IMR-90 (cell line): ENCODE results near the gene CPLX3. TPM values are rescaled to one million over a fixed set of nuclear protein-coding genes. Genes with fewer than 3 reads are reported as not detected.

ENCODE experiments used
- ATAC-seq: fragments of 200-7000 bp; cut with Tn5 transposase; 2 replicates; pipeline ENCODE4 v1.9.1; 2020; ENCODE audit warnings: low read depth, mild to moderate bottlenecking, moderate library complexity
- BruUV-seq: library from RNA; stranded (reverse); fragments of 400-500 nt; replicated peaks from 2 replicates; lab custom pipeline; 2021; lab: Mats Ljungman, UMichigan
- CTCF ChIA-PET: fragments of 300-600 bp; formaldehyde crosslinking; extraction: SDS; loops from one replicate; lab custom pipeline; 2021; ENCODE audit warnings: antibody characterized with exemption; lab: Yijun Ruan, JAX
- POLR2A ChIA-PET: fragments of 300-600 bp; sonication (Branson Sonifier 250); formaldehyde crosslinking; loops from one replicate; lab custom pipeline; 2022; ENCODE audit warnings: antibody characterized with exemption; ENCODE audit not compliant: unreplicated experiment; lab: Charles Lee
- DNase-seq: peaks from one replicate; pipeline ENCODE4 v3.0.0; 2013
- H2AFZ ChIP-seq: replicated peaks from 2 replicates; pipeline ENCODE3; 2013; ENCODE audit warnings: low read length, mild to moderate bottlenecking; ENCODE audit not compliant: poor library complexity
- H2AK5ac ChIP-seq: 2 replicates; pipeline ENCODE4 v1.6.1; 2013; ENCODE audit warnings: low read depth, low read length, inconsistent platforms
- H2AK9ac ChIP-seq: replicated peaks from 2 replicates; pipeline ENCODE3; 2013; ENCODE audit warnings: mild to moderate bottlenecking, low read depth, low read length, moderate library complexity; ENCODE audit not compliant: poor library complexity
- H2BK120ac ChIP-seq: 2 replicates; pipeline ENCODE4 v1.6.1; 2013; ENCODE audit warnings: low read depth, low read length, inconsistent platforms
- H2BK15ac ChIP-seq: 3 replicates; pipeline ENCODE4 v1.6.1; 2013; ENCODE audit warnings: low read depth, low read length, inconsistent platforms
- H2BK20ac ChIP-seq: 2 replicates; pipeline ENCODE4 v1.6.1; 2013; ENCODE audit warnings: low read depth, mild to moderate bottlenecking, inconsistent platforms, low read length, moderate library complexity
- H2BK5ac ChIP-seq: 2 replicates; pipeline ENCODE4 v1.6.1; 2013; ENCODE audit warnings: mild to moderate bottlenecking, low read depth, low read length, inconsistent platforms; ENCODE audit not compliant: poor library complexity, severe bottlenecking
- H3K14ac ChIP-seq: replicated peaks from 2 replicates; pipeline ENCODE4 v1.6.1; 2013; ENCODE audit warnings: low read depth, low read length, inconsistent platforms
- H3K18ac ChIP-seq: 2 replicates; pipeline ENCODE4 v1.6.1; 2013; ENCODE audit warnings: low read depth, low read length, control low read depth
- H3K23ac ChIP-seq: 2 replicates; pipeline ENCODE4 v1.6.1; 2013; ENCODE audit warnings: low read depth, low read length, inconsistent platforms
- H3K27ac ChIP-seq: 2 replicates; pipeline ENCODE4 v1.5.1; 2013; ENCODE audit warnings: mild to moderate bottlenecking, control low read depth, low read length; ENCODE audit not compliant: insufficient read depth
- H3K27me3 ChIP-seq: 2 replicates; pipeline ENCODE4 v1.6.1; 2013; ENCODE audit warnings: low read length; ENCODE audit not compliant: control insufficient read depth, insufficient read depth
- H3K36me3 ChIP-seq: 2 replicates; pipeline ENCODE4 v1.6.1; 2013; ENCODE audit warnings: low read length, mixed read lengths; ENCODE audit not compliant: control insufficient read depth, insufficient read depth
- H3K4ac ChIP-seq: 2 replicates; pipeline ENCODE4 v1.6.1; 2013; ENCODE audit warnings: low read depth, low read length, inconsistent platforms
- H3K4me1 ChIP-seq: 2 replicates; pipeline ENCODE4 v1.6.1; 2013; ENCODE audit warnings: low read length, mixed read lengths; ENCODE audit not compliant: control insufficient read depth, insufficient read depth
- H3K4me2 ChIP-seq: 2 replicates; pipeline ENCODE4 v1.6.1; 2013; ENCODE audit warnings: low read depth, mild to moderate bottlenecking, control low read depth, low read length, moderate library complexity
- H3K4me3 ChIP-seq: 2 replicates; pipeline ENCODE4 v1.5.1; 2013; ENCODE audit warnings: low read depth, mild to moderate bottlenecking, control low read depth, low read length, moderate library complexity; ENCODE audit not compliant: insufficient read depth
- H3K56ac ChIP-seq: 2 replicates; pipeline ENCODE4 v1.6.1; 2013; ENCODE audit warnings: low read length, inconsistent platforms; ENCODE audit not compliant: insufficient read depth; ENCODE audit errors: extremely low read depth
- H3K79me1 ChIP-seq, 2 experiments: 2 replicates each; pipeline ENCODE4 v1.6.1; 2013; ENCODE audit warnings: low read length in 2 of 2, inconsistent platforms in 1 of 2, low read depth in 1 of 2
- H3K9ac ChIP-seq: 2 replicates; pipeline ENCODE4 v1.6.1; 2013; ENCODE audit warnings: low read depth, low read length, control low read depth
- H3K9me1 ChIP-seq: 2 replicates; pipeline ENCODE4 v1.6.1; 2013; ENCODE audit warnings: low read length, inconsistent platforms; ENCODE audit not compliant: insufficient read depth
- H3K9me3 ChIP-seq: 2 replicates; pipeline ENCODE4 v1.6.1; 2013; ENCODE audit warnings: low read length; ENCODE audit not compliant: control insufficient read depth, insufficient read depth
- H4K20me1 ChIP-seq: 2 replicates; pipeline ENCODE4 v1.6.1; 2013; ENCODE audit warnings: low read length, inconsistent platforms; ENCODE audit not compliant: insufficient read depth
- H4K5ac ChIP-seq: 2 replicates; pipeline ENCODE4 v1.6.1; 2013; ENCODE audit warnings: mild to moderate bottlenecking, low read depth, low read length, control low read depth
- H4K8ac ChIP-seq, 2 experiments: 2 replicates each; pipeline ENCODE4 v1.6.1; 2013; ENCODE audit warnings: low read depth in 2 of 2, low read length in 2 of 2, control low read depth in 1 of 2, inconsistent platforms in 1 of 2
- H4K91ac ChIP-seq: 2 replicates; pipeline ENCODE4 v1.6.1; 2013; ENCODE audit warnings: low read depth, low read length, inconsistent platforms; ENCODE audit not compliant: insufficient read depth
- BHLHE40 ChIP-seq: fragments of 150-350 bp; IDR thresholded peaks from 2 replicates; pipeline ENCODE4 v1.6.1; 2016; ENCODE audit warnings: mild to moderate bottlenecking, low read depth, low read length
- CEBPB ChIP-seq: IDR thresholded peaks from 2 replicates; pipeline ENCODE4 v1.6.1; 2012; ENCODE audit warnings: low read depth, low read length, improper control_type of control experiment
- CHD1 ChIP-seq: IDR thresholded peaks from 2 replicates; pipeline ENCODE4 v1.6.1; 2012; ENCODE audit warnings: low read depth, low read length, improper control_type of control experiment
- ELK1 ChIP-seq: fragments of 150-350 bp; IDR thresholded peaks from 2 replicates; pipeline ENCODE4 v1.6.1; 2016; ENCODE audit warnings: low read depth, mild to moderate bottlenecking, low read length, moderate library complexity, borderline replicate concordance
- FOS ChIP-seq: fragments of 150-350 bp; IDR thresholded peaks from 2 replicates; pipeline ENCODE4 v1.6.1; 2016; ENCODE audit warnings: low read depth, low read length
- MAFK ChIP-seq: IDR thresholded peaks from 2 replicates; pipeline ENCODE4 v1.6.1; 2012; ENCODE audit warnings: low read depth, low read length, improper control_type of control experiment
- MXI1 ChIP-seq: IDR thresholded peaks from 2 replicates; pipeline ENCODE4 v1.6.1; 2012; ENCODE audit warnings: low read depth, mild to moderate bottlenecking, low read length, moderate library complexity, borderline replicate concordance
- NFE2L2 ChIP-seq: fragments of 150-350 bp; IDR thresholded peaks from 2 replicates; pipeline ENCODE4 v1.6.1; 2016; ENCODE audit warnings: low read depth, mild to moderate bottlenecking, low read length
- POLR2A ChIP-seq: IDR thresholded peaks from 2 replicates; pipeline ENCODE4 v1.6.1; 2012; ENCODE audit warnings: mild to moderate bottlenecking, low read depth, low read length
- RAD21 ChIP-seq: IDR thresholded peaks from 2 replicates; pipeline ENCODE4 v1.6.1; 2012; ENCODE audit warnings: low read length, improper control_type of control experiment
- RCOR1 ChIP-seq: IDR thresholded peaks from 2 replicates; pipeline ENCODE4 v1.6.1; 2012; ENCODE audit warnings: mild to moderate bottlenecking, low read length, improper control_type of control experiment; ENCODE audit not compliant: insufficient replicate concordance
- RFX5 ChIP-seq: IDR thresholded peaks from 2 replicates; pipeline ENCODE4 v1.8.0; 2012; ENCODE audit warnings: low read depth, mild to moderate bottlenecking, low read length, moderate library complexity
- SMC3 ChIP-seq: fragments of 150-350 bp; IDR thresholded peaks from 2 replicates; pipeline ENCODE4 v1.6.1; 2016; ENCODE audit warnings: low read depth, mild to moderate bottlenecking, antibody characterized with exemption, low read length, moderate library complexity
- USF2 ChIP-seq: fragments of 150-350 bp; IDR thresholded peaks from 2 replicates; pipeline ENCODE4 v1.6.1; 2017; ENCODE audit warnings: mild to moderate bottlenecking, antibody characterized with exemption, low read length, low read depth
- WGBS, 2 experiments: methylation state at CpG; one replicate each; pipeline versions ENCODE4 v1.1.5 to v1.1.7; 2013; ENCODE audit warnings: missing lambda C conversion rate in 2 of 2; ENCODE audit not compliant: insufficient read length in 1 of 2; ENCODE audit errors: extremely low coverage in 2 of 2; 5-methylcytosine and 5-hydroxymethylcytosine counted together
- dilution Hi-C: fragments of 300-500 bp; cut with HindIII; formaldehyde crosslinking; loops from one replicate; pipeline ENCODE4 v1.14.3; 2018; ENCODE audit warnings: low sequenced_read_pairs; ENCODE audit not compliant: unreplicated experiment
- in situ Hi-C: fragments of 300-500 bp; cut with MboI; formaldehyde crosslinking; loops from 3 replicates; pipeline ENCODE4 v1.14.3; 2019; ENCODE audit warnings: low sequenced_read_pairs, inconsistent platforms, mixed read lengths
- intact Hi-C: fragments of 100-400 bp; cut with micrococcal nuclease; formaldehyde crosslinking; loops from 2 replicates; pipeline ENCODE4 v1.10.0; 2022
- polyA plus RNA-seq, 3 experiments: library from polyadenylated mRNA; depleted of rRNA; stranded (reverse); fragments of >200 nt; gene quantifications; 2 replicates each; pipeline ENCODE4 v1.2.3, GENCODE V29; 2012; ENCODE audit warnings: low replicate concordance in 1 of 3
- total RNA-seq: library from RNA; depleted of rRNA; stranded (reverse); fragments of >200 nt; gene quantifications from 2 replicates; pipeline ENCODE4 v1.2.3, GENCODE V29; 2012
- TF ChIP-seq, protein P1 (sequence below): conservative IDR thresholded peaks from 2 replicates; pipeline ENCODE4 v1.5.1; 2012; ENCODE audit warnings: mild to moderate bottlenecking, low read depth, low read length, improper control_type of control experiment

CPLX3 gene
- total and polyA plus RNA-seq, 2 of the 4 experiments (the other 2 are of a cell fraction) = not detected

GRCh38 chr15:74873756-74874424 lies 47.5 kb downstream of the CPLX3 start:
- no TSS peak for BruUV-seq
- ATAC-seq = peak; percentile 4; the same call in 1 of the 2 replicates
- in situ Hi-C loops = no loop called here
- no peak for TF ChIP-seq MAFK
- TF ChIP-seq FOS = no peak
- no peak for TF ChIP-seq NFE2L2
- TF ChIP-seq ELK1 = no peak
- no peak for TF ChIP-seq SMC3
- no peak for TF ChIP-seq POLR2A
- no peak for TF ChIP-seq CHD1
- no peak for TF ChIP-seq USF2
- TF ChIP-seq, protein P1, sequence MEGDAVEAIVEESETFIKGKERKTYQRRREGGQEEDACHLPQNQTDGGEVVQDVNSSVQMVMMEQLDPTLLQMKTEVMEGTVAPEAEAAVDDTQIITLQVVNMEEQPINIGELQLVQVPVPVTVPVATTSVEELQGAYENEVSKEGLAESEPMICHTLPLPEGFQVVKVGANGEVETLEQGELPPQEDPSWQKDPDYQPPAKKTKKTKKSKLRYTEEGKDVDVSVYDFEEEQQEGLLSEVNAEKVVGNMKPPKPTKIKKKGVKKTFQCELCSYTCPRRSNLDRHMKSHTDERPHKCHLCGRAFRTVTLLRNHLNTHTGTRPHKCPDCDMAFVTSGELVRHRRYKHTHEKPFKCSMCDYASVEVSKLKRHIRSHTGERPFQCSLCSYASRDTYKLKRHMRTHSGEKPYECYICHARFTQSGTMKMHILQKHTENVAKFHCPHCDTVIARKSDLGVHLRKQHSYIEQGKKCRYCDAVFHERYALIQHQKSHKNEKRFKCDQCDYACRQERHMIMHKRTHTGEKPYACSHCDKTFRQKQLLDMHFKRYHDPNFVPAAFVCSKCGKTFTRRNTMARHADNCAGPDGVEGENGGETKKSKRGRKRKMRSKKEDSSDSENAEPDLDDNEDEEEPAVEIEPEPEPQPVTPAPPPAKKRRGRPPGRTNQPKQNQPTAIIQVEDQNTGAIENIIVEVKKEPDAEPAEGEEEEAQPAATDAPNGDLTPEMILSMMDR = no peak
- no peak for TF ChIP-seq RAD21
- TF ChIP-seq CEBPB = no peak
- TF ChIP-seq RCOR1 = no peak
- TF ChIP-seq RFX5 = no peak
- no peak for TF ChIP-seq MXI1
- no peak for TF ChIP-seq BHLHE40

More at GRCh38 chr15:74873756-74874424, 47.5 kb downstream of the CPLX3 start:
- peak overlapping the region; percentile 86 for H3K4me2 ChIP-seq
- H2AK5ac ChIP-seq = peak overlapping the region; percentile 56; the same call in 1 of the 2 replicates
- H3K4me3 ChIP-seq = peak overlapping the region; percentile 80
- no peaks in the 10 kb centered on the region; the same call in 1 of the 2 replicates for H3K36me3 ChIP-seq
- H4K5ac ChIP-seq = peak overlapping the region; percentile 92
- no peaks in the 10 kb centered on the region for H3K27me3 ChIP-seq
- peaks cover 17% of the 10 kb centered on the region for H3K9me1 ChIP-seq
- H2BK120ac ChIP-seq = peak overlapping the region; percentile 35; the same call in 1 of the 2 replicates
- DNase-seq = no peak
- H2AFZ ChIP-seq = peak overlapping the region; percentile 94
- H3K56ac ChIP-seq = peak overlapping the region; percentile 62; the same call in 1 of the 2 replicates
- peak overlapping the region; percentile 22; the same call in 1 of the 2 replicates for H2BK20ac ChIP-seq
- peak overlapping the region; percentile 67; the same call in 1 of the 2 replicates for H3K23ac ChIP-seq
- H3K9ac ChIP-seq = peak overlapping the region; percentile 68
- H2AK9ac ChIP-seq = peak overlapping the region; percentile 53
- peak overlapping the region; percentile 95 for H3K4ac ChIP-seq
- dilution Hi-C loops = no loop called here
- WGBS, 2 experiments = 32% methylated on average over 5 of the region's 16 CpGs; no CpG with 5 or more reads in 1 of the 2 experiments
- H3K4me1 ChIP-seq = peaks cover 15% of the 10 kb centered on the region
- peak overlapping the region; percentile 89 for H3K14ac ChIP-seq
- H3K9me3 ChIP-seq = no peaks in the 10 kb centered on the region
- H4K8ac ChIP-seq = peak overlapping the region; percentile 95
- H2BK15ac ChIP-seq = peak overlapping the region; percentile 68; the same call in 1 of the 3 replicates
- peak overlapping the region; percentile 61 for H4K91ac ChIP-seq
- ChIA-PET CTCF (no interaction called here), POLR2A (no interaction called here)
- intact Hi-C loops = no loop called here
- H3K27ac ChIP-seq = peak overlapping the region; percentile 35; the same call in 1 of the 2 replicates
- H2BK5ac ChIP-seq = no peak overlapping the region
- peak overlapping the region; percentile 16 for H3K18ac ChIP-seq
- H3K79me1 ChIP-seq = peaks cover 13 to 45% of the 10 kb centered on the region in 2 experiments; a peak in 3 of 4 replicates
- H4K20me1 ChIP-seq = peaks cover 32% of the 10 kb centered on the region
